Mucosa of descending colon (tissue), 3 donors: ENCODE measurements around the gene GDPD2. TPM values are rescaled to one million over a fixed set of nuclear protein-coding genes. Genes with fewer than 3 reads are reported as not detected.

Experiments used
- ATAC-seq: fragments of 200-7000 bp; cut with Tn5 transposase; one replicate; pipeline ENCODE4 v1.9.1; 2020; ENCODE audit warnings: mild to moderate bottlenecking, moderate library complexity
- DNase-seq, 3 donors: peaks; one replicate each; pipeline ENCODE4 v3.0.0-alpha.2; 2020
- H3K36me3 ChIP-seq: fragments of 200-600 bp; one replicate; pipeline ENCODE4 v1.8.0; 2021; ENCODE audit warnings: low read depth, mild to moderate bottlenecking
- H3K4me1 ChIP-seq: fragments of 200-600 bp; one replicate; pipeline ENCODE4 v1.8.0; 2021; ENCODE audit warnings: low read depth, mild to moderate bottlenecking
- H3K4me3 ChIP-seq: fragments of 200-600 bp; one replicate; pipeline ENCODE4 v1.8.0; 2021; ENCODE audit warnings: mild to moderate bottlenecking
- H3K9me3 ChIP-seq: fragments of 200-600 bp; one replicate; pipeline ENCODE4 v1.8.0; 2021; ENCODE audit warnings: mild to moderate bottlenecking
- CTCF ChIP-seq: fragments of 200-600 bp; IDR thresholded peaks from one replicate; pipeline ENCODE4 v1.8.0; 2022; ENCODE audit warnings: antibody characterized with exemption, mild to moderate bottlenecking
- intact Hi-C, 2 donors: fragments of 100-400 bp; cut with DNase I in 1 of 2; cut with micrococcal nuclease in 1 of 2; formaldehyde crosslinking; loops; one replicate each; pipeline versions ENCODE4 v1.11.0 to v1.11.1; 2022; cut with DNase I, micrococcal nuclease
- total RNA-seq, 3 donors: library from RNA; stranded (reverse); fragmentation: NEBNext Ultra II Directional in 2 of 3; extraction: Animal tissue kit (Norgen Biotek cat#: 25700) in 2 of 3; gene quantifications; one replicate each; pipeline versions ENCODE4 v1.2.1 to v1.2.4, GENCODE V29; 2021 to 2023
- donor health status: DM: no; HTN: no; CAD: no; lungs with moderate emphysema.
- donor health status: DM: no; HTN: no; CAD: no.
- donor health status: DM: no; HTN: yes; CAD: no.

Gene GDPD2
- total RNA-seq, 3 donors from 2014 or later = 9.0 to 28.5 (median 25.9) TPM

GRCh38 chrX:70481471-70482270, 58.6 kb downstream of the GDPD2 start:
- H3K4me1 ChIP-seq = peaks cover 13% of the 10 kb centered on the region
- no peak for TF ChIP-seq CTCF
- ATAC-seq (peak; percentile 15), DNase-seq (no peak)
- no peaks in the 10 kb centered on the region for H3K36me3 ChIP-seq
- H3K9me3 ChIP-seq = no peaks in the 10 kb centered on the region
- intact Hi-C loops = no loop called here
- H3K4me3 ChIP-seq = no peak overlapping the region

GRCh38 chrX:70482300-70482699, 59.2 kb downstream of the GDPD2 start:
- DNase-seq (no peak), ATAC-seq (no peak)
- TF ChIP-seq CTCF = no peak
- intact Hi-C loops = no loop called here
- Histone ChIP-seq H3K9me3 (no peaks in the 10 kb centered on the region), H3K4me3 (no peak overlapping the region), H3K4me1 (peaks cover 13% of the 10 kb centered on the region), H3K36me3 (no peaks in the 10 kb centered on the region)

Other genes starting within 250 kb of the GDPD2 start
- not detected for gene DGAT2L6, start 245.8 kb upstream of the GDPD2 start, total RNA-seq
- gene AWAT1, start 188.7 kb upstream of the GDPD2 start, total RNA-seq = not detected
- gene P2RY4, start 163.1 kb upstream of the GDPD2 start, total RNA-seq = 1 to 10 TPM in 2 of 3 donors, under 1 TPM in 1; 0.79 to 5.7 (median 1.3) TPM
- 1 to 10 TPM in 1 of 3 donors, under 1 TPM in 1, not detected in 1; 0.60 to 1.2 TPM for gene ARR3, start 155.0 kb upstream of the GDPD2 start, total RNA-seq
- under 1 TPM in 1 of 3 donors, not detected in 2; 0.29 TPM for gene RAB41, start 141.1 kb upstream of the GDPD2 start, total RNA-seq
- gene PDZD11, start 133.4 kb upstream of the GDPD2 start, total RNA-seq = 10 to 100 TPM; 34.1 to 47.5 (median 43.9) TPM
- 10 to 100 TPM in 1 of 3 donors, 1 to 10 TPM in 2; 1.5 to 10.7 (median 3.1) TPM for gene KIF4A, start 133.2 kb upstream of the GDPD2 start, total RNA-seq
- gene DLG3, start 21.5 kb downstream of the GDPD2 start, total RNA-seq = 10 to 100 TPM; 41.9 to 76.0 (median 72.8) TPM